ENCODE results near the gene SLC7A10.

DNA sequence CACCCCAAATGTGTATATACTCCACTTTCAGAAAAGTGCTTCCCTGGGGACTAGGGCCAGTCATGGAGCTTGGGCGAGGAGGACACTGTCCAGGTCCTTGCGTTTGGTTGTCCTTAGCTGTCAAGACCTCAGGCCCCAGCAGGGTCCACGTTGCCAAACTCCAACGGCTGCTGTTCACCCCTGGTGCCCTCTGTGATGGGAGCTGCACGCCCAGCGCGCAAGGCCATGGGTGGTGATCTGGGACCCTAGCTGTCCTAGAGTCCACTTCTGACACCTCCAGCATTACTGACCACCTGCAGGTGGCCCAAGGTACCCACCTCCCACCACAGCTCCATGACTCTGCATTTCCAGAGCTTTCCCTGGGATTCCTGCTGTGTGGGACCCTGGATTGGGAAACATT, 27.5 kb downstream of the SLC7A10 start:
- TF ChIP-seq, protein P1, sequence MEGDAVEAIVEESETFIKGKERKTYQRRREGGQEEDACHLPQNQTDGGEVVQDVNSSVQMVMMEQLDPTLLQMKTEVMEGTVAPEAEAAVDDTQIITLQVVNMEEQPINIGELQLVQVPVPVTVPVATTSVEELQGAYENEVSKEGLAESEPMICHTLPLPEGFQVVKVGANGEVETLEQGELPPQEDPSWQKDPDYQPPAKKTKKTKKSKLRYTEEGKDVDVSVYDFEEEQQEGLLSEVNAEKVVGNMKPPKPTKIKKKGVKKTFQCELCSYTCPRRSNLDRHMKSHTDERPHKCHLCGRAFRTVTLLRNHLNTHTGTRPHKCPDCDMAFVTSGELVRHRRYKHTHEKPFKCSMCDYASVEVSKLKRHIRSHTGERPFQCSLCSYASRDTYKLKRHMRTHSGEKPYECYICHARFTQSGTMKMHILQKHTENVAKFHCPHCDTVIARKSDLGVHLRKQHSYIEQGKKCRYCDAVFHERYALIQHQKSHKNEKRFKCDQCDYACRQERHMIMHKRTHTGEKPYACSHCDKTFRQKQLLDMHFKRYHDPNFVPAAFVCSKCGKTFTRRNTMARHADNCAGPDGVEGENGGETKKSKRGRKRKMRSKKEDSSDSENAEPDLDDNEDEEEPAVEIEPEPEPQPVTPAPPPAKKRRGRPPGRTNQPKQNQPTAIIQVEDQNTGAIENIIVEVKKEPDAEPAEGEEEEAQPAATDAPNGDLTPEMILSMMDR (IDR thresholded peaks at IDR 0.05; ENCODE audit: low read depth, low read length) = no peak
- TF ChIP-seq EZH2phosphoT487 (IDR thresholded peaks at IDR 0.05; ENCODE audit: low read depth) = no peak

All from OCI-LY3 (cell line).